DMS153 treated with DMSO at 0.1 percent for 48 hours (cell line): ENCODE measurements around the gene CD200R1.

Experiments
- DNase-seq: peaks from one replicate; lab custom pipeline; 2025; ENCODE audit not compliant: unreplicated experiment; lab: John Stamatoyannopoulos, UW

CD200R1 gene

GRCh38 chr3:112894258-112894657 is 80.6 kb downstream of the CD200R1 start:
- no peak for DNase-seq

- no peak for DNase-seq
Observed at GRCh38 chr3:112889357-112889756, 85.5 kb downstream of the CD200R1 start.

- DNase-seq, result no peak
Observed at GRCh38 chr3:112888381-112889085, 86.4 kb downstream of the CD200R1 start.

GRCh38 chr3:112884678-112885290 is 90.1 kb downstream of the CD200R1 start:
- no peak for DNase-seq

GRCh38 chr3:112881891-112882290 is 93.0 kb downstream of the CD200R1 start:
- DNase-seq, result no peak

GRCh38 chr3:112875561-112875960 is 99.3 kb downstream of the CD200R1 start:
- DNase-seq, result no peak

- DNase-seq, result no peak
Observed at GRCh38 chr3:112874725-112875124, 100.2 kb downstream of the CD200R1 start.

GRCh38 chr3:112873632-112874031 is 101.3 kb downstream of the CD200R1 start:
- DNase-seq, result no peak

- DNase-seq, result no peak
Observed at GRCh38 chr3:112871735-112872134, 103.2 kb downstream of the CD200R1 start.
